GM21576 (cell line): Measurements from ENCODE around the gene TXNRD2.
"Not testable (repeated sequence)": the region's sequence is repeated elsewhere in the genome, so short reads cannot be mapped to it uniquely, and the experiment has no call there.

ENCODE experiments used
- ATAC-seq: cut with Tn5 transposase; IDR thresholded peaks from one replicate; pipeline ENCODE4 v1.9.1; 2021; ENCODE audit warnings: mild to moderate bottlenecking, moderate library complexity; ENCODE audit not compliant: unreplicated experiment

Gene TXNRD2

GRCh38 chr22:19890502-19891316 lies 50.9 kb downstream of the TXNRD2 start:
- no peak for ATAC-seq

GRCh38 chr22:19889951-19890350 lies 51.7 kb downstream of the TXNRD2 start:
- ATAC-seq = no peak

- no peak for ATAC-seq
These were observed 53.4 kb downstream of the TXNRD2 start for GRCh38 chr22:19888131-19888746.

- ATAC-seq = no peak
These were observed 54.2 kb downstream of the TXNRD2 start for GRCh38 chr22:19887256-19887985.

- no peak for ATAC-seq
These were observed 54.9 kb downstream of the TXNRD2 start for GRCh38 chr22:19886605-19887255.

- no peak for ATAC-seq
These were observed 55.6 kb downstream of the TXNRD2 start for GRCh38 chr22:19885841-19886592.

GRCh38 chr22:19884954-19885751 lies 56.5 kb downstream of the TXNRD2 start:
- no peak for ATAC-seq

- ATAC-seq = no peak
These were observed 57.3 kb downstream of the TXNRD2 start for GRCh38 chr22:19884161-19884953.

GRCh38 chr22:19883446-19883845 lies 58.2 kb downstream of the TXNRD2 start:
- ATAC-seq = not testable (repeated sequence)

- no peak for ATAC-seq
These were observed 58.9 kb downstream of the TXNRD2 start for GRCh38 chr22:19882446-19883381.

- no peak for ATAC-seq
These were observed 60.6 kb downstream of the TXNRD2 start for GRCh38 chr22:19880786-19881569.

- no peak for ATAC-seq
These were observed 61.4 kb downstream of the TXNRD2 start for GRCh38 chr22:19879992-19880785.

GRCh38 chr22:19879643-19879991 lies 62.0 kb downstream of the TXNRD2 start:
- no peak for ATAC-seq

GRCh38 chr22:19879246-19879570 lies 62.4 kb downstream of the TXNRD2 start:
- ATAC-seq = no peak

GRCh38 chr22:19878461-19879245 lies 63.0 kb downstream of the TXNRD2 start:
- ATAC-seq = no peak
